OCI-LY3 (cell line): ENCODE data around the gene ADGRV1.

Source experiments
- CTCF ChIP-seq: fragments of 200-600, 300-600 bp; sonication (generic); IDR thresholded peaks from 2 replicates; pipeline ENCODE4 v1.5.1; 2014; ENCODE audit warnings: antibody characterized with exemption, low read length, low read depth
- EZH2phosphoT487 ChIP-seq: fragments of 200-600 bp; shearing (Covaris generic); IDR thresholded peaks from 2 replicates; pipeline ENCODE4 v1.6.1; 2018; ENCODE audit warnings: antibody characterized with exemption, mixed run types, low read depth

DNA sequence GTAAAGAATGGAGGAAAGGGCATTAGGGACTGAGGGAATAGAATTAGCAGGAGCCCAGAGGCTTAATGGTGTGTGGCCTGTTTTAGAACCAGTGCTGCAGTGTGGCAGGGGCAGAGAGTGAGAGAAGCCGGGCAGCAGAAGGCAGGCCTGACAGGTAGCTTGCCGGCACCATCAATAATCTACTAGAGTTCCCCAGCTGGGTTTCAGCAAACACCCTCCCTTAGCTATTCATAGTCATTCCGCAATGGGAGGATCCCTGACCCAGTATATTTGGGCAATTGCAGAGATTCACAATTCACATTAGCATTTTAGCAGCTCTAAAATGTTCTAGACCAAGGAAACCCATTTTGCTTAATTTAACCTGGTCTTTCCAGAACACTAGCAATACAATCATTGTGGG, 596.7 kb downstream of the ADGRV1 start:
- no peak for TF ChIP-seq CTCF
- no peak for TF ChIP-seq EZH2phosphoT487
